ENCODE data around the gene MPZL1.
"Not testable (repeated sequence)": the region's sequence is repeated elsewhere in the genome, so short reads cannot be mapped to it uniquely, and the experiment has no call there.

The MPZL1 gene

GRCh38 chr1:167738158-167738557 is 16.4 kb downstream of the MPZL1 start:
- no peak overlapping the region for H3K4me3 Mint-ChIP-seq

GRCh38 chr1:167739752-167740151 is 18.0 kb downstream of the MPZL1 start:
- Mint-ChIP-seq H3K27me3 (ENCODE audit: low read depth, poor library complexity) (no peaks in the 10 kb centered on the region), H3K4me3 (no peak overlapping the region), H3K27ac (no peak overlapping the region), H3K9me3 (peaks cover 8% of the 10 kb centered on the region), H3K4me1 (peaks cover 19% of the 10 kb centered on the region), H3K36me3 (ENCODE audit: low read depth) (peaks cover 16% of the 10 kb centered on the region)
- DNase-seq = no peak
- no peak for TF ChIP-seq CTCF (IDR thresholded peaks at IDR 0.05)

More at GRCh38 chr1:167738158-167738557, 16.4 kb downstream of the MPZL1 start:
- Mint-ChIP-seq H3K27me3 (ENCODE audit: low read depth, poor library complexity) (no peaks in the 10 kb centered on the region), H3K27ac (no peak overlapping the region), H3K4me1 (peaks cover 14% of the 10 kb centered on the region), H3K36me3 (ENCODE audit: low read depth) (peaks cover 26% of the 10 kb centered on the region), H3K9me3 (peaks cover 24% of the 10 kb centered on the region)
- DNase-seq = no peak
- TF ChIP-seq CTCF (IDR thresholded peaks at IDR 0.05) = no peak

- peaks cover 12% of the 10 kb centered on the region for H3K36me3 Mint-ChIP-seq (ENCODE audit: low read depth)
Measured at GRCh38 chr1:167741103-167741502, 19.3 kb downstream of the MPZL1 start.

GRCh38 chr1:167742392-167743057 is 20.7 kb downstream of the MPZL1 start:
- Mint-ChIP-seq H3K4me1 (peaks cover 19% of the 10 kb centered on the region), H3K36me3 (ENCODE audit: low read depth) (peaks cover 12% of the 10 kb centered on the region), H3K27ac (peak overlapping the region; percentile 87)
- DNase-seq; H3K9me3 Mint-ChIP-seq; H3K4me3 Mint-ChIP-seq; H3K27me3 Mint-ChIP-seq (ENCODE audit: low read depth, poor library complexity): not testable (repeated sequence)

More at GRCh38 chr1:167741103-167741502, 19.3 kb downstream of the MPZL1 start:
- not testable (repeated sequence) for H3K4me3 Mint-ChIP-seq; DNase-seq; H3K27me3 Mint-ChIP-seq (ENCODE audit: low read depth, poor library complexity); H3K27ac Mint-ChIP-seq; H3K9me3 Mint-ChIP-seq
- peaks cover 19% of the 10 kb centered on the region for H3K4me1 Mint-ChIP-seq

- H3K9me3 Mint-ChIP-seq = peaks cover 4% of the 10 kb centered on the region
- peaks cover 14% of the 10 kb centered on the region for H3K4me1 Mint-ChIP-seq
- H3K4me3 Mint-ChIP-seq = no peak overlapping the region
Measured at GRCh38 chr1:167744901-167745300, 23.1 kb downstream of the MPZL1 start.

GRCh38 chr1:167746013-167746672 is 24.4 kb downstream of the MPZL1 start:
- Mint-ChIP-seq H3K27me3 (ENCODE audit: low read depth, poor library complexity) (no peaks in the 10 kb centered on the region), H3K4me3 (no peak overlapping the region), H3K9me3 (peaks cover 4% of the 10 kb centered on the region), H3K36me3 (ENCODE audit: low read depth) (peaks cover 12% of the 10 kb centered on the region), H3K27ac (peak overlapping the region; percentile 76), H3K4me1 (peaks cover 13% of the 10 kb centered on the region)
- no peak for DNase-seq
- no peak for TF ChIP-seq CTCF (IDR thresholded peaks at IDR 0.05)

More at GRCh38 chr1:167744901-167745300, 23.1 kb downstream of the MPZL1 start:
- H3K36me3 Mint-ChIP-seq (ENCODE audit: low read depth) = peaks cover 12% of the 10 kb centered on the region
- no peak overlapping the region for H3K27ac Mint-ChIP-seq
- TF ChIP-seq CTCF (IDR thresholded peaks at IDR 0.05) = no peak
- DNase-seq = no peak
- no peaks in the 10 kb centered on the region for H3K27me3 Mint-ChIP-seq (ENCODE audit: low read depth, poor library complexity)
